ENCODE data around the gene SENP1. TPM values are rescaled to one million over a fixed set of nuclear protein-coding genes. Genes with fewer than 3 reads are reported as not detected.

SENP1 gene
- total and polyA plus RNA-seq, 2 of the 13 experiments (the other 11 are each of a cell fraction or from before 2014, with no cell fraction given) = 14.0 to 20.2 TPM

DNA sequence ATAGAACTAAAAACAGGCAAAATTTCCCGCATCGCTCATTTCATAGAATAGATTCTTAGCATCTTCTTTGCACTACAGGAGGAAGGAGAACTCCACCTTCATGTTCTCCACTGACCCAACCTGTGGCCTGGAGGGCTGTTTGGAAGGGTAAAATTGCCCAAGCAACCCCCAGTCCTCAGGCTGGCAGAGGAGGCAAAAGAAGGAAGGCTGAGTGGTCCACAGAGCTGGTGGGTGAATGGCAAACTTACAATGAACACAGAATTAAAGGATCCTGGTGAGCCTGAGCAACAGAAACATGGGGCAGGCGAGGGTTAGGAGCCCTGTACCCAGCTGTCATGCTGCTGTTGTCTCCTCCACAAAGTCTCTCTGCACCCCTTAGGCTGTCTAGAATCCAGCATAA, 25.1 kb downstream of the SENP1 start:
- 97% methylated on average over 3 of the region's 3 CpGs for WGBS (ENCODE audit: low lambda C conversion rate)
- Histone ChIP-seq H3K4me1 (ENCODE audit: insufficient read depth, low read length) (no peaks in the 10 kb centered on the region), H3K27ac (ENCODE audit: extremely low read length, insufficient read depth, low read length) (no peak overlapping the region), H3K4me2 (ENCODE audit: low read depth, low read length) (no peak overlapping the region), H3K9me3 (ENCODE audit: low read length) (no peaks in the 10 kb centered on the region), H3K9ac (ENCODE audit: insufficient read depth, low read depth, low read length) (no peak overlapping the region), H2AFZ (ENCODE audit: low read length) (no peak overlapping the region), H3K79me2 (ENCODE audit: insufficient read depth, low read length) (no peaks in the 10 kb centered on the region), H3K27me3 (ENCODE audit: control insufficient read depth in 1 of 2, insufficient read depth in 2 of 2, low read length in 2 of 2) (no peaks in the 10 kb centered on the region), H3K4me3 (replicated peaks in 1 of 3; ENCODE audit: insufficient read depth in 1 of 3, low read depth in 2 of 3, low read length in 3 of 3) (no peak overlapping the region), H3K36me3 (replicated peaks in 1 of 2; ENCODE audit: control insufficient read depth in 1 of 2, insufficient read depth in 2 of 2, low read length in 2 of 2) (peaks cover 5 to 28% of the 10 kb centered on the region in 2 experiments), H4K20me1 (ENCODE audit: insufficient read depth, low read length) (no peaks in the 10 kb centered on the region)
- DNase-seq (ENCODE audit: low spot score) (no peak), FAIRE-seq (no peak), ATAC-seq (no peak)
- ChIA-PET CTCF (ENCODE audit: low intra/inter-chr PET ratio, low total read pairs) (no interaction called here), POLR2A (no interaction called here)
- in situ Hi-C loops (cut with HindIII; ENCODE audit: extremely low pct_ligation_motif_present, low pct_unique_long_range_greater_than_20kb) (loop anchor here (10.0 kb wide), 1 partner anchor 84 kb away; no protein-coding TSS in a partner anchor), intact Hi-C loops (cut with micrococcal nuclease; ENCODE audit: unreplicated experiment) (no loop called here)
- no peak for TF ChIP-seq NCOA1 (CRISPR knock-in tag; IDR thresholded peaks at IDR 0.05)
- TF ChIP-seq PTBP1 (IDR thresholded peaks at IDR 0.05; ENCODE audit: low read depth, low read length, poor library complexity, severe bottlenecking) = no peak
- no peak for TF ChIP-seq HDAC6 (IDR thresholded peaks at IDR 0.05; ENCODE audit: low read depth, low read length)
- TF ChIP-seq PHB2 (IDR thresholded peaks at IDR 0.05; ENCODE audit: partially characterized antibody) = no peak
- no peak for TF ChIP-seq ZBTB1 (CRISPR knock-in tag; IDR thresholded peaks at IDR 0.05; ENCODE audit: borderline replicate concordance)
- TF ChIP-seq ZBTB21 (CRISPR knock-in tag; IDR thresholded peaks at IDR 0.05) = no peak
- no peak for TF ChIP-seq ZFP37 (CRISPR knock-in tag; IDR thresholded peaks at IDR 0.05; ENCODE audit: borderline replicate concordance)
- TF ChIP-seq TCF12 (IDR thresholded peaks at IDR 0.05) = no peak
- no peak for TF ChIP-seq TCF12 (CRISPR knock-in tag; IDR thresholded peaks at IDR 0.05)
- no peak for TF ChIP-seq ZBTB44 (CRISPR knock-in tag; IDR thresholded peaks at IDR 0.05)
- BruUV-seq (replicated peaks) = no TSS peak

All from HepG2 (cell line).